ENCODE data around the gene ERC2.

ERC2 gene

GRCh38 chr3:56318891-56319290 is 149.4 kb downstream of the ERC2 start:
- Histone ChIP-seq H3K4me3 (ENCODE audit: low read depth, low read length) (no peak overlapping the region), H3K27me3 (no peaks in the 10 kb centered on the region), H3K36me3 (no peaks in the 10 kb centered on the region), H3K4me1 (no peaks in the 10 kb centered on the region), H3K9me3 (no peaks in the 10 kb centered on the region)
- no peak for TF ChIP-seq CTCF (IDR thresholded peaks at IDR 0.05; ENCODE audit: low read depth, low read length)
- DNase-seq, result no peak

GRCh38 chr3:56316944-56317343 is 151.3 kb downstream of the ERC2 start:
- H3K27me3 ChIP-seq, result no peaks in the 10 kb centered on the region
- no peak for TF ChIP-seq CTCF (IDR thresholded peaks at IDR 0.05; ENCODE audit: low read depth, low read length)
- H3K36me3 ChIP-seq, result no peaks in the 10 kb centered on the region
- no peaks in the 10 kb centered on the region for H3K9me3 ChIP-seq
- DNase-seq, result no peak
- H3K4me1 ChIP-seq, result no peaks in the 10 kb centered on the region
- no peak overlapping the region for H3K4me3 ChIP-seq (ENCODE audit: low read depth, low read length)

GRCh38 chr3:56314842-56315241 is 153.4 kb downstream of the ERC2 start:
- Histone ChIP-seq H3K4me1 (no peaks in the 10 kb centered on the region), H3K4me3 (ENCODE audit: low read depth, low read length) (no peak overlapping the region), H3K36me3 (no peaks in the 10 kb centered on the region), H3K27me3 (no peaks in the 10 kb centered on the region), H3K9me3 (no peaks in the 10 kb centered on the region)
- no peak for DNase-seq
- TF ChIP-seq CTCF (IDR thresholded peaks at IDR 0.05; ENCODE audit: low read depth, low read length), result no peak

- no peaks in the 10 kb centered on the region for H3K27me3 ChIP-seq
- no peak for TF ChIP-seq CTCF (IDR thresholded peaks at IDR 0.05; ENCODE audit: low read depth, low read length)
- no peak for DNase-seq
- no peaks in the 10 kb centered on the region for H3K36me3 ChIP-seq
- no peaks in the 10 kb centered on the region for H3K9me3 ChIP-seq
- H3K4me1 ChIP-seq, result no peaks in the 10 kb centered on the region
- H3K4me3 ChIP-seq (ENCODE audit: low read depth, low read length), result no peak overlapping the region
These were observed 158.8 kb downstream of the ERC2 start for GRCh38 chr3:56309465-56309864.

- TF ChIP-seq CTCF (IDR thresholded peaks at IDR 0.05; ENCODE audit: low read depth, low read length), result no peak
- no peak overlapping the region for H3K4me3 ChIP-seq (ENCODE audit: low read depth, low read length)
These were observed 159.8 kb downstream of the ERC2 start for GRCh38 chr3:56308471-56308870.

GRCh38 chr3:56304069-56304468 is 164.2 kb downstream of the ERC2 start:
- Histone ChIP-seq H3K36me3 (no peaks in the 10 kb centered on the region), H3K4me1 (no peaks in the 10 kb centered on the region), H3K27me3 (no peaks in the 10 kb centered on the region), H3K4me3 (ENCODE audit: low read depth, low read length) (no peak overlapping the region), H3K9me3 (no peaks in the 10 kb centered on the region)
- no peak for TF ChIP-seq CTCF (IDR thresholded peaks at IDR 0.05; ENCODE audit: low read depth, low read length)
- DNase-seq, result no peak

More at GRCh38 chr3:56308471-56308870, 159.8 kb downstream of the ERC2 start:
- no peaks in the 10 kb centered on the region for H3K4me1 ChIP-seq
- DNase-seq, result no peak
- H3K9me3 ChIP-seq, result no peaks in the 10 kb centered on the region
- H3K36me3 ChIP-seq, result no peaks in the 10 kb centered on the region
- no peaks in the 10 kb centered on the region for H3K27me3 ChIP-seq
